Epithelial cell of proximal tubule (primary cell): ENCODE results near the gene AKAP13. TPM values are rescaled to one million over a fixed set of nuclear protein-coding genes. Genes with fewer than 3 reads are reported as not detected.

Source experiments
- DNase-seq: peaks from one replicate; pipeline ENCODE4 v3.0.0-alpha.2; 2011; ENCODE audit warnings: low read depth
- H3K4me3 ChIP-seq: 2 replicates; pipeline ENCODE4 v1.5.1; 2011; ENCODE audit warnings: low read depth, mild to moderate bottlenecking, low read length
- CTCF ChIP-seq: conservative IDR thresholded peaks from 2 replicates; pipeline ENCODE4 v1.5.1; 2012; ENCODE audit warnings: low read depth, mild to moderate bottlenecking, low read length
- total RNA-seq: library from RNA; depleted of rRNA; stranded (reverse); fragments of >200 nt; gene quantifications from 2 replicates; pipeline ENCODE4 v1.2.3, GENCODE V29; 2015

Gene AKAP13
- total RNA-seq, 1 donor from 2014 or later: 40.9 TPM

GRCh38 chr15:85623315-85624049, 243.1 kb downstream of the AKAP13 start:
- DNase-seq: no peak
- TF ChIP-seq CTCF: no peak

GRCh38 chr15:85624291-85624801, 243.9 kb downstream of the AKAP13 start:
- DNase-seq: no peak

More at GRCh38 chr15:85623315-85624049, 243.1 kb downstream of the AKAP13 start:
- no peak overlapping the region for H3K4me3 ChIP-seq

GRCh38 chr15:85625166-85625830, 244.9 kb downstream of the AKAP13 start:
- H3K4me3 ChIP-seq: no peak overlapping the region
- no peak for TF ChIP-seq CTCF
- DNase-seq: no peak

More at GRCh38 chr15:85624291-85624801, 243.9 kb downstream of the AKAP13 start:
- TF ChIP-seq CTCF: no peak
- H3K4me3 ChIP-seq: no peak overlapping the region

- no peak for DNase-seq
- TF ChIP-seq CTCF: no peak
- H3K4me3 ChIP-seq: no peak overlapping the region
These were observed 245.5 kb downstream of the AKAP13 start for GRCh38 chr15:85625856-85626255.

- no peak for DNase-seq
- H3K4me3 ChIP-seq: no peak overlapping the region
- TF ChIP-seq CTCF: no peak
These were observed 247.0 kb downstream of the AKAP13 start for GRCh38 chr15:85627213-85627935.

- DNase-seq: no peak
- no peak overlapping the region for H3K4me3 ChIP-seq
- TF ChIP-seq CTCF: no peak
These were observed 249.9 kb downstream of the AKAP13 start for GRCh38 chr15:85630311-85630710.
